B cell (primary cell): Measurements from ENCODE around the gene SLC45A3.

ENCODE experiments used
- CTCF ChIP-seq: fragments of 200-600 bp; IDR thresholded peaks from one replicate; pipeline ENCODE4 v1.8.0; 2022; ENCODE audit warnings: antibody characterized with exemption, mild to moderate bottlenecking
- EZH2 ChIP-seq: IDR thresholded peaks from 2 replicates; pipeline ENCODE4 v1.6.1; 2012; ENCODE audit warnings: borderline replicate concordance, low read depth, mild to moderate bottlenecking, moderate library complexity, low read length; ENCODE audit not compliant: insufficient read depth, poor library complexity, severe bottlenecking

GRCh38 chr1:205677167-205677566 lies 3.1 kb downstream of the SLC45A3 start:
- no peak for TF ChIP-seq CTCF
- no peak for TF ChIP-seq EZH2
